Neural cell (in vitro differentiated cells): Measurements from ENCODE around the gene PSPH. TPM values are rescaled to one million over a fixed set of nuclear protein-coding genes. Genes with fewer than 3 reads are reported as not detected.

Source experiments
- H2AFZ ChIP-seq: fragments of 200-600, 300-800 bp; sonication (generic), shearing (Covaris generic); 2 replicates; pipeline ENCODE4 v1.6.0; 2014; ENCODE audit warnings: low read depth, mild to moderate bottlenecking, antibody characterized with exemption, low read length, moderate library complexity
- H3F3A ChIP-seq: fragments of 200-600 bp; shearing (Covaris generic); 2 replicates; pipeline ENCODE4 v1.6.1; 2016; ENCODE audit warnings: mild to moderate bottlenecking, moderate library complexity, mixed read lengths, antibody characterized with exemption, low read length; ENCODE audit not compliant: insufficient read depth, poor library complexity, severe bottlenecking
- H3K27ac ChIP-seq: fragments of 200-600, 300-800 bp; sonication (generic), shearing (Covaris generic); 2 replicates; pipeline ENCODE4 v1.5.1; 2014; ENCODE audit warnings: mild to moderate bottlenecking, low read length, moderate library complexity
- H3K27me3 ChIP-seq: fragments of 300-800, 200-600 bp; sonication (generic), shearing (Covaris generic); 2 replicates; pipeline ENCODE4 v1.6.0; 2014; ENCODE audit warnings: mild to moderate bottlenecking, low read depth, low read length, moderate library complexity; ENCODE audit not compliant: insufficient read depth
- H3K36me3 ChIP-seq: fragments of 300-800, 200-600 bp; sonication (generic), shearing (Covaris generic); 2 replicates; pipeline ENCODE4 v1.5.1; 2014; ENCODE audit warnings: mild to moderate bottlenecking, antibody characterized with exemption, low read length, moderate library complexity; ENCODE audit not compliant: insufficient read depth
- H3K4me2 ChIP-seq: fragments of 300-800, 200-600 bp; sonication (generic), shearing (Covaris generic); 2 replicates; pipeline ENCODE4 v1.6.0; 2014; ENCODE audit warnings: mild to moderate bottlenecking, low read length
- H3K4me3 ChIP-seq: fragments of 300-800, 200-600 bp; sonication (generic), shearing (Covaris generic); 2 replicates; pipeline ENCODE4 v1.5.1; 2014; ENCODE audit warnings: mild to moderate bottlenecking, low read length, moderate library complexity
- H3K79me2 ChIP-seq: fragments of 200-600 bp; shearing (Covaris generic); replicated peaks from 2 replicates; pipeline ENCODE4 v1.6.0; 2014; ENCODE audit warnings: mild to moderate bottlenecking, low read length, moderate library complexity; ENCODE audit not compliant: insufficient read depth
- H3K9ac ChIP-seq: fragments of 300-800, 200-600 bp; sonication (generic), shearing (Covaris generic); 2 replicates; pipeline ENCODE4 v1.6.1; 2016; ENCODE audit warnings: mild to moderate bottlenecking, low read length, mixed read lengths
- H3K9me2 ChIP-seq: fragments of 200-600 bp; shearing (Covaris generic); 2 replicates; pipeline ENCODE4 v1.6.1; 2016; ENCODE audit warnings: mild to moderate bottlenecking, low read length, mixed read lengths; ENCODE audit not compliant: insufficient read depth
- H3K9me3 ChIP-seq: fragments of 200-600, 300-800 bp; sonication (generic), shearing (Covaris generic); 2 replicates; pipeline ENCODE4 v1.6.1; 2016; ENCODE audit warnings: mild to moderate bottlenecking, mixed run types, low read length, moderate library complexity, mixed read lengths
- H4K20me1 ChIP-seq: fragments of 200-600 bp; shearing (Covaris generic); 2 replicates; pipeline ENCODE4 v1.6.1; 2016; ENCODE audit warnings: mild to moderate bottlenecking, mixed run types; ENCODE audit not compliant: insufficient read depth
- CTCF ChIP-seq: fragments of 450-650 bp; IDR thresholded peaks from 2 replicates; pipeline ENCODE4 v1.5.1; 2014; ENCODE audit warnings: antibody characterized with exemption, mild to moderate bottlenecking, moderate library complexity; ENCODE audit not compliant: poor library complexity, severe bottlenecking
- EP300 ChIP-seq: fragments of 450-650 bp; conservative IDR thresholded peaks from 2 replicates; pipeline ENCODE4 v1.6.1; 2014; ENCODE audit warnings: antibody characterized with exemption, mild to moderate bottlenecking, moderate library complexity; ENCODE audit not compliant: poor library complexity, severe bottlenecking
- EZH2 ChIP-seq: fragments of 200-600, 300-800 bp; shearing (Covaris generic), sonication (generic); IDR thresholded peaks from 2 replicates; pipeline ENCODE4 v1.6.1; 2014; ENCODE audit warnings: antibody characterized with exemption, low read length, borderline replicate concordance, mild to moderate bottlenecking; ENCODE audit not compliant: insufficient read depth, poor library complexity, severe bottlenecking
- MXI1 ChIP-seq: fragments of 450-650 bp; conservative IDR thresholded peaks from 2 replicates; pipeline ENCODE4 v1.6.1; 2014; ENCODE audit warnings: antibody characterized with exemption, mild to moderate bottlenecking; ENCODE audit not compliant: poor library complexity, severe bottlenecking
- POLR2AphosphoS5 ChIP-seq: IDR thresholded peaks from 2 replicates; pipeline ENCODE4 v1.6.1; 2012
- RAD21 ChIP-seq: fragments of 450-650 bp; conservative IDR thresholded peaks from 2 replicates; pipeline ENCODE4 v1.6.1; 2014; ENCODE audit warnings: antibody characterized with exemption, mild to moderate bottlenecking, moderate library complexity
- REST ChIP-seq: IDR thresholded peaks from 2 replicates; pipeline ENCODE4 v1.6.1; 2012; ENCODE audit warnings: borderline replicate concordance
- SMC3 ChIP-seq: fragments of 450-650 bp; conservative IDR thresholded peaks from 2 replicates; pipeline ENCODE4 v1.6.1; 2014; ENCODE audit warnings: antibody characterized with exemption, mild to moderate bottlenecking, moderate library complexity; ENCODE audit not compliant: poor library complexity
- TAF1 ChIP-seq: IDR thresholded peaks from 2 replicates; pipeline ENCODE4 v1.6.1; 2012; ENCODE audit warnings: low read depth
- polyA plus RNA-seq: library from polyadenylated mRNA; depleted of rRNA; stranded (reverse); fragments of >200 nt; gene quantifications from 2 replicates; pipeline ENCODE4 v1.2.3, GENCODE V29; 2014

Gene PSPH
- polyA plus RNA-seq, 1 donor from 2014 or later, result 24.0 TPM

GRCh38 chr7:55996856-55997500 lies 54.3 kb downstream of the PSPH start:
- Histone ChIP-seq H3K9me2 (no peaks in the 10 kb centered on the region), H3K27me3 (no peaks in the 10 kb centered on the region), H3K79me2 (no peaks in the 10 kb centered on the region), H3F3A (no peaks in the 10 kb centered on the region), H3K9me3 (no peaks in the 10 kb centered on the region), H3K9ac (no peak overlapping the region), H3K4me2 (no peak overlapping the region), H4K20me1 (no peaks in the 10 kb centered on the region), H2AFZ (no peak overlapping the region), H3K27ac (no peak overlapping the region), H3K36me3 (no peaks in the 10 kb centered on the region), H3K4me3 (no peak overlapping the region)
- no peak for TF ChIP-seq TAF1
- no peak for TF ChIP-seq POLR2AphosphoS5
- TF ChIP-seq RAD21, result no peak
- TF ChIP-seq CTCF, result no peak
- no peak for TF ChIP-seq SMC3
- TF ChIP-seq EZH2, result no peak
- no peak for TF ChIP-seq EP300
- TF ChIP-seq MXI1, result no peak
- TF ChIP-seq REST, result no peak

- Histone ChIP-seq H3K9me2 (no peaks in the 10 kb centered on the region), H3K4me3 (no peak overlapping the region), H3K27me3 (no peaks in the 10 kb centered on the region), H3K36me3 (no peaks in the 10 kb centered on the region), H2AFZ (no peak overlapping the region), H3F3A (no peaks in the 10 kb centered on the region), H4K20me1 (no peaks in the 10 kb centered on the region), H3K4me2 (no peak overlapping the region), H3K9me3 (no peaks in the 10 kb centered on the region), H3K27ac (no peak overlapping the region), H3K9ac (no peak overlapping the region), H3K79me2 (no peaks in the 10 kb centered on the region)
- TF ChIP-seq REST (no peak), MXI1 (no peak), SMC3 (no peak), CTCF (no peak), RAD21 (no peak), POLR2AphosphoS5 (no peak), EZH2 (no peak), EP300 (no peak), TAF1 (no peak)
These were observed 58.9 kb downstream of the PSPH start for GRCh38 chr7:55992346-55992745.
